ENCODE data around the gene OFD1.
A peak's percentile ranks its signal among the peaks of the same experiment; 100 is the strongest.
"Not testable (repeated sequence)": the region's sequence is repeated elsewhere in the genome, so short reads cannot be mapped to it uniquely, and the experiment has no call there.

OFD1 gene

GRCh38 chrX:13702111-13702789, 32.3 kb upstream of the OFD1 start:
- DNase-seq (ENCODE audit: low spot score): no peak

- DNase-seq (ENCODE audit: low spot score): no peak
Observed at GRCh38 chrX:13703135-13703534, 31.4 kb upstream of the OFD1 start.

GRCh38 chrX:13703589-13703988, 31.0 kb upstream of the OFD1 start:
- no peak for DNase-seq (ENCODE audit: low spot score)

- no peak for DNase-seq (ENCODE audit: low spot score)
Observed at GRCh38 chrX:13711141-13711540, 23.4 kb upstream of the OFD1 start.

GRCh38 chrX:13716455-13716854, 18.1 kb upstream of the OFD1 start:
- no peak for DNase-seq (ENCODE audit: low spot score)

- DNase-seq (ENCODE audit: low spot score): no peak
Observed at GRCh38 chrX:13716905-13717304, 17.6 kb upstream of the OFD1 start.

GRCh38 chrX:13717700-13718472, 16.7 kb upstream of the OFD1 start:
- DNase-seq (ENCODE audit: low spot score): no peak

- DNase-seq (ENCODE audit: low spot score): no peak
Observed at GRCh38 chrX:13719192-13719856, 15.2 kb upstream of the OFD1 start.

GRCh38 chrX:13721371-13721770, 13.2 kb upstream of the OFD1 start:
- no peak for DNase-seq (ENCODE audit: low spot score)

- DNase-seq (ENCODE audit: low spot score): peak; percentile 43
Observed at GRCh38 chrX:13721819-13722519, 12.6 kb upstream of the OFD1 start.

GRCh38 chrX:13724878-13725277, 9.7 kb upstream of the OFD1 start:
- not testable (repeated sequence) for DNase-seq (ENCODE audit: low spot score)

- not testable (repeated sequence) for DNase-seq (ENCODE audit: low spot score)
Observed at GRCh38 chrX:13726583-13726982, 8.0 kb upstream of the OFD1 start.

- not testable (repeated sequence) for DNase-seq (ENCODE audit: low spot score)
Observed at GRCh38 chrX:13730523-13730922, 4.0 kb upstream of the OFD1 start.

GRCh38 chrX:13732246-13733067, 2.1 kb upstream of the OFD1 start:
- DNase-seq (ENCODE audit: low spot score): no peak

- DNase-seq (ENCODE audit: low spot score): no peak
Observed at GRCh38 chrX:13733506-13733905, 1.0 kb upstream of the OFD1 start.

- peak; percentile 36 for DNase-seq (ENCODE audit: low spot score)
Observed at GRCh38 chrX:13741695-13742094, 7.1 kb downstream of the OFD1 start.

- DNase-seq (ENCODE audit: low spot score): peak; percentile 76
Observed at GRCh38 chrX:13742397-13743176, 8.0 kb downstream of the OFD1 start.

- DNase-seq (ENCODE audit: low spot score): peak; percentile 53
Observed at GRCh38 chrX:13747836-13748235, 13.3 kb downstream of the OFD1 start.

GRCh38 chrX:13748486-13748885, 13.9 kb downstream of the OFD1 start:
- no peak for DNase-seq (ENCODE audit: low spot score)

- DNase-seq (ENCODE audit: low spot score): peak; percentile 67
Observed at GRCh38 chrX:13750204-13750603, 15.7 kb downstream of the OFD1 start.

- DNase-seq (ENCODE audit: low spot score): no peak
Observed at GRCh38 chrX:13750812-13751211, 16.3 kb downstream of the OFD1 start.
